ENCODE data around the gene RFX8.
"Not testable (repeated sequence)": the region's sequence is repeated elsewhere in the genome, so short reads cannot be mapped to it uniquely, and the experiment has no call there.

The RFX8 gene

GRCh38 chr2:101486994-101487393 is 12.1 kb upstream of the RFX8 start:
- H3K4me3 ChIP-seq (ENCODE audit: low read depth, low read length), result no peak overlapping the region

- no peak overlapping the region for H3K4me3 ChIP-seq (ENCODE audit: low read depth, low read length)
These were observed 11.4 kb upstream of the RFX8 start for GRCh38 chr2:101486258-101486701.

- H3K4me3 ChIP-seq (ENCODE audit: low read depth, low read length), result no peak overlapping the region
These were observed 10.9 kb upstream of the RFX8 start for GRCh38 chr2:101485856-101486255.

GRCh38 chr2:101480764-101481163 is 5.9 kb upstream of the RFX8 start:
- H3K4me3 ChIP-seq (ENCODE audit: low read depth, low read length), result no peak overlapping the region

GRCh38 chr2:101479810-101480209 is 4.9 kb upstream of the RFX8 start:
- no peak overlapping the region for H3K4me3 ChIP-seq (ENCODE audit: low read depth, low read length)

- no peak overlapping the region for H3K4me3 ChIP-seq (ENCODE audit: low read depth, low read length)
These were observed 4.4 kb upstream of the RFX8 start for GRCh38 chr2:101479328-101479727.

GRCh38 chr2:101478181-101479001 is 3.5 kb upstream of the RFX8 start:
- no peak overlapping the region for H3K4me3 ChIP-seq (ENCODE audit: low read depth, low read length)

- no peak overlapping the region for H3K4me3 ChIP-seq (ENCODE audit: low read depth, low read length)
These were observed 2.6 kb upstream of the RFX8 start for GRCh38 chr2:101477556-101477955.

- H3K4me3 ChIP-seq (ENCODE audit: low read depth, low read length), result no peak overlapping the region
These were observed 1.8 kb upstream of the RFX8 start for GRCh38 chr2:101476605-101477208.

GRCh38 chr2:101473911-101474701 is 806 bp downstream of the RFX8 start:
- H3K4me3 ChIP-seq (ENCODE audit: low read depth, low read length), result peak overlapping the region; percentile 44

- H3K4me3 ChIP-seq (ENCODE audit: low read depth, low read length), result peak overlapping the region; percentile 44
These were observed 1.4 kb downstream of the RFX8 start for GRCh38 chr2:101473591-101473910.

GRCh38 chr2:101469863-101470262 is 5.0 kb downstream of the RFX8 start:
- no peak overlapping the region for H3K4me3 ChIP-seq (ENCODE audit: low read depth, low read length)

- H3K4me3 ChIP-seq (ENCODE audit: low read depth, low read length), result no peak overlapping the region
These were observed 7.6 kb downstream of the RFX8 start for GRCh38 chr2:101467306-101467705.

GRCh38 chr2:101466426-101466825 is 8.5 kb downstream of the RFX8 start:
- H3K4me3 ChIP-seq (ENCODE audit: low read depth, low read length), result no peak overlapping the region

- no peak overlapping the region for H3K4me3 ChIP-seq (ENCODE audit: low read depth, low read length)
These were observed 10.1 kb downstream of the RFX8 start for GRCh38 chr2:101464841-101465240.

- no peak overlapping the region for H3K4me3 ChIP-seq (ENCODE audit: low read depth, low read length)
These were observed 10.8 kb downstream of the RFX8 start for GRCh38 chr2:101463911-101464641.

- H3K4me3 ChIP-seq (ENCODE audit: low read depth, low read length), result no peak overlapping the region
These were observed 11.5 kb downstream of the RFX8 start for GRCh38 chr2:101463421-101463820.

GRCh38 chr2:101461381-101461780 is 13.5 kb downstream of the RFX8 start:
- no peak overlapping the region for H3K4me3 ChIP-seq (ENCODE audit: low read depth, low read length)

- H3K4me3 ChIP-seq (ENCODE audit: low read depth, low read length), result not testable (repeated sequence)
These were observed 20.5 kb downstream of the RFX8 start for GRCh38 chr2:101454408-101454807.

GRCh38 chr2:101450965-101451364 is 23.9 kb downstream of the RFX8 start:
- no peak overlapping the region for H3K4me3 ChIP-seq (ENCODE audit: low read depth, low read length)

- no peak overlapping the region for H3K4me3 ChIP-seq (ENCODE audit: low read depth, low read length)
These were observed 28.0 kb downstream of the RFX8 start for GRCh38 chr2:101446869-101447268.

Measured in iPS-11a (cell line).